ENCODE results near the gene APBB2.

Gene APBB2

DNA sequence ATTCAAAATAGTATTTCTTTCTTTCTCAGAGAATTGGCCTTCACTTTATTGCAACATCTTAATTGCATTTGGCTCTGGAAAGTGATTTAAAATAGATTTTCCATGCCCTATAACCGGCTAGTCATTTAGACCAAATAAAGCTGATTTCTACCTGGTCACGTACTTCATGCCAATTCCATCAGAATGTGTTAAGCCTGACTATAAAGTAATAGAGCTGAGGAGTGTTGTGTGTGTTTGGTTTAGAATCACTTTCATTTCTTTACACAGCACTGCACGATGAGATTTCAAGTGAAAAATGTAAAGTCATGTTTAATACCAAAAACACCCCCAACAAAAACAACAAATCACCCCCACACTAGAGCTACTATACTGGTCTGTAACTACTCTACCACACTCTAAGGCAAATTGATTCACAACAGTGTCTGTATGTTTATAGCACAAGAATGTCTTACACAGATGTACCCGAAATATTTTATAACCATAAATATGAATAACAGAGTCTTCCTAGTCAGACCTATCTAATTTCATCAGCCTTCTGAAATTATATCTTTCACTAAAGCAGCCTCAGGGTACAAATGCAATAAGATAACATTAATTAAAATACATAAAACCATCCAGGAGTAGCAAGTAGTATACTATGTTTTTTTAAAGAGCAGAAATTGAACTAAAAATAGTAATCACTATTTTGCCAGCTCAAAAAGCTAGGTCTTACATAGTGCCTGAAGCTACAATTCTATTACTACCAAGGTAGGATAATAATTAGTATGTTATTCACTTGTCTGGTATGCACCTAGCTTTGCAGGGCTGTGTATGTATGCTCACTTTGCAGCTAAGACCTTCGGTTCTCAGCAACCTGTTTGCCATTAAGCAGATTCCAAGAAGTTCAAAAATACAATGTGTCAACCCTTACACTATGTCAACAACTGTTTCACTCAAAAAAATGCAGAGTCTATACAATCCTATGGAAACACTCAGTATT is 28.4 kb downstream of the APBB2 start:
- DNase-seq: no peak

DNA sequence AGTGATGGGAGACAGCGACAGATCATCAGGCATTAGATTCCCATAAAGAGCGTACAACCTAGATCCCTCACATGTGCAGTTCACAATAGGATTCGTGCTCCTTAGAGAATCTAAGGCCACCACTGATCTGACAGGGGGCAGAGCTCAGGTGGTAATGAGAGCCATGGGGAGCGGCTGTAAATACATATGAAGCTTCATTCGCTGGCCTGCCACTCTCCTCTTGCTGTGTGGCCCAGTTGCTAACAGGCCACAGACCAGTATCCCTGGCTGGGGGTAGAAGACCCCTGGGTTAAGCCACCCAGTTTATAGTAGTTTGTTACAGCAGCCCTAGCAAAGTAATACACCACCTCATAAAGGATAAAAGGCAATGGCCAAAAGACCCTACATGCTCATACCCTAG is 30.3 kb downstream of the APBB2 start:
- no peak for DNase-seq

DNA sequence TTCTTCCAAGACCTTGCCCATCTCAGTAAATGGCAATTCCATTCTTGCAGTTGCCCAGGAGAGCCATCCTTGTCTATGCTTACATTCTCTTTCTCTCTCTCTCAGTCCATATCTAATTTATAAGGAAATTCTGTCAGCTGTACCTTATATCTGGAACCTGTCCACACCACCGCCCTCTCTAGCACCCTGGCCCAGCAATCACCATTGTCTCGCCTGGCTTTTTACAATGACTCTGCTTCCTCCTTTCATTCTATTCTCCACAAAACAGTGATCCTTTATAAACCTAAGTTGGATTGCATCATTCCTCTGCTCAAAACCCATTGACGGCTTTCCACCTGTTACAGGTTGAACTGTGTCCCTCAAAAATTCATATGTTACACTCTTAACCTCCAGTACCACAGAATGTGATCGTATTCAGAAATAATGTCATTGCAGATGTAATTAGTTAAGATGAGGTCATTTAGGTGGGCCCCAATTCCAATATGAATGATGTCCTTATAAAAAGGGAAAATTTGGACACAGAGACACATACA is 31.3 kb downstream of the APBB2 start:
- no peak for DNase-seq

DNA sequence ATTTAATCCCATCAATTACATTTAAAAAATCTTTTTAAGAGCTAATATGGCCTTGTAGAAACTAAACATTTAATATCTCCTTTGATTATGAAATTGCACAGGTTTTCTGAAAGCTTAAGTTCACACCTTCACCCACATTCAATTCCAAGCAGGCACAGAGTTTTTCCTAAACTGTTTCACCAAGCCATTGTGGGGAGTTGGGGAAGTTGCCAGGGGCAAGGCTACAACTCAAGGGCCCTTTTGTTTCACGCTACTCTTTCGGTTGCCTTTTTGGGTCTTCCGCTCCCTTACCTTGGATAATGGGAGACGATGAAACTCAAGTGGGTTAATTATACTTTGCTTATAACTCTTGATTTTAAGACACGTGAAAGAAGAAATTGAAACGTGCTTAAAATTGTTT is 33.3 kb downstream of the APBB2 start:
- no peak for DNase-seq

DNA sequence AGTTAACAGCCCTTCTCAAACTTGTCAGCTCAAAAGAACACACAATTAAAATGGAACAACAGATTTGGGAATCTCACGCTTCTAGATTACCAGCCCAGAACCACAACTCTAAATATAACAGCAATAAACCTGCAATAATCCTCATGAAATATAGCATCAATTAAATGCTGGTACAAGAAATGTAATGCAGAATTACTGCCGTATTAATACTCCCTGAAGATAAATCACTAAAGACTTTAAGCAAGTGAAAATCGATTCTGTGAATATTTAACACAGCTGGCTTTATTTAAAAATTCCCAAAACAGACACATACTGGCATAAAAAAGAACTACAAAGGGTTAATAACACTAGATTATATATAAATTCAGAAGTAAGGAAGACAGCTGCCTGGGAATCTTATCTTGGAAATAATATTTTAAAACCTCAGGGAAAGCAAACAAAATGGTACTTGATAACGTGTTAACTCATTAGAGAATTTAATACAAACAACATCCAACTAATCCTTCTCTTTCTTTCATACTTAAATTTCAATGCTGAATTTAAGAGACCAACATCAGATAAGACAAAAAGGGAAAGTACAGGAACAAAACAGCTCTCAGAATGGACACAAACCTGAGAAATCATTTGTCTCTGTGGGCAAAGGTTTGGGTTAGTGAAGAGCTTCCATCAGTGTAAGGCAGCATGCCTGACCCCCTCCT is 34.7 kb downstream of the APBB2 start:
- DNase-seq: no peak

DNA sequence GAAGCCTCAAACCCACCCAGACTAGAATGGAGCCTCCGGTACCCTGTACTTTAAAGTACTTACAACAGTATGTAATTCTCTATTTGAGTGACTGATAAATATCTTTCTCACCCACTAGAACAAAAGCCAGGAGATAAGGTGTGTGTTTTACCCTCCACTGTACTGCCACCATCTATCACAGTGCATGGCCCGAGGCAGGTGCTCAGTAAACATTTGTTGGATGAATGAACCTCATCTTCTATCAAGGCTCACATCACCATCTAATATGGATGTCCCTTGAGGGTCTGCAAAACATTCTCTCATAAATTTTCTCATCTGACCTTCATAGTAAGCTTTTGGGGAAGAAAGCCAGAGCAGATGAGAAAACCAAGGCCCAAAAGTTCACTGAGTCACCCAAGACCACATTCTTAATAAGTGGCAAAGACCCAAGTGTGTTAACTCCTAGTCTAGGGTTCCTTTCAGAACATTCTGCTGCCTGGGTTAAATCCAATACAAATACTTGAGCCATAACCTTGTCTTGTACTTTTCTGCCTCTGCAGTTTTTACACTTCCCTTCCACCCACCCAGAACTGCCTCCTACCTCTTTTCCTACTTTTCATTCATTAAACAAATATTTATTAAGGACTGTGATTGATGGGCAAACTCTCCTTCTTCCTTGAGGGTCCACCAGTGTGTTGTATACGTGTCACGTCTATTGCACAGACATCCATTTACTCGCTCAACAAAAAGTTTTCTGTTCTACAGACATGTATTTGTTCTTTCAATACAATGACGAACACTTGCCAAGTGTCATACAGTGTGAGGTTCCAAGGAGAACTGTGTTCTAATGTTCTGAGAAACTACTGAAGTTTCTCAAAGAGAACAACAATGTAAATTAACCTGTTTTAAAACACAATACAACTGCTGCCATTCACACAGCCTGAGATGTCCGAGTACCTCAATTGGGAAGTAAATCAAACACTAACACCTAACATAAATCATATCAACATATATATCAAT is 35.7 kb downstream of the APBB2 start:
- DNase-seq: no peak

DNA sequence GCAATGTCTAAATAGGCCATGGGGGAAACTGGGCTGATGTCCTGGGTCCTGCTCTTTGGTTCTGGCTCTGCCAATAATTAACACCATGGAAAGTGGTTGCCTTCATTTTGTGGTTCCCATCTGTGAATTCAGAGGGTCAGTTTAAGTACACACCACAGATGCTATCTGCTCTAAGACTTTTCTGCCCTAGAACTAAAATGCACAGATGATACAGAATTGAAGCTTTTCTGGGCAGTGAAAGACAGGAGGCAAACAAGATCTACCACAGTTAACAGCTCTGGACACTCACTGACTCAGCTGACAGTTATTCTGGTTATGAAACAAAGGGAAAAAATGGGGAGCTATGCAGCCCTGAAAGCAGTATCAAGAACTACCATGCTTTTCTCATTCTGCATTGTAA is 37.3 kb downstream of the APBB2 start:
- DNase-seq: no peak

DNA sequence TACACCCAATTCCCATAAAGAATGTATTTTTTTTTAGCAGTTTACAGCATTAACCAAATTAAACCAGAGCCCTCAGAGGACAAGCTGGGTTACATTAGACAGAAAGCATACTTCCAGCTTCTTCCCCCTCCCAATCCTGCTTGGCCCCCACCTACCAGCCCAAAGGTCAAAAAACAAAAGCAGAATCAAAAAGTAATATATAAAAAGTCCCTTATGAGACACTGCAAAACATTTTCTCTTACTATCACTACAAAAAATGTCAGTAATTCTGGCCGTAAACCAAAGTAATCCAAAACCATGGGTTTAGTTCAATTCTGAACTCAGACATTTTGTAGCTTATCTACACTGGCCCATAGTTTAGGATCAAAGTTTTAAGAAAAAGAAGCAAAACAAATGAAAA is 38.0 kb downstream of the APBB2 start:
- no peak for DNase-seq

DNA sequence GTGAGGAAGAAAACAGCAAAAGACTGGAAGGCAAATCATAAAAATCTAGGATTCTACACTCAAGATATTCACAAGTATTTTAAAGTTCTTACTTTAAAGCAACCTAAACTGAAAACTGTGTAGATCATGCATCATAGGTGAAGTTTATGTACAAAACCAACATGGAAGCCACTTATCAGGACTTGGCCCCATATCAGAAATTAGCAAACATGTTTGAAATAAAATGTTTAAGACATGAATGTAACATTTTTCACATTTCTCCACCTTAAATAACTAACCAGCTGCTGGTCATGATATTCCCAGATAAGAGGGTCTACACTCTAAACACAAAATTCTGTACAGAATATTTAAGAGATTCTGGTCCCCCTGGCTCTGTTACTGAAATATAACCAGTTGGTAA is 38.5 kb downstream of the APBB2 start:
- DNase-seq: no peak

DNA sequence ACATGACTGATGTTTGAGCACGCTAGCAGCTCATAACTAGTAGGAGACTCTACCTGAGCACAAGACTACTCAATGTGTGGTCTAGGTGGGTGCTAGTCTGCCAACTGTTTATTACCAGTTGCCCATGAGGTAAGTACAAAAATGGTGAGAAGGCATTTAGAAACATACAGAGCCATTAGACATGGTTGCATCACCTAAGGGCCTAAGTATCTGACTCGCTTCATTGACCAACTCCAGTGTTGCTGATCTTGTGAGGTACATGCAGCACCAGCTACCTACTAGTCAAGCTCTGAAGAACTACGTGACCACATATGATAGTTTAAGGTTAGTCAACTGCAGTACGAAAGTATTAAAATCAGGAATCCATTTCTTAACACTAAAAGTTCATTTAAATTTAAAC is 39.9 kb downstream of the APBB2 start:
- DNase-seq: no peak

DNA sequence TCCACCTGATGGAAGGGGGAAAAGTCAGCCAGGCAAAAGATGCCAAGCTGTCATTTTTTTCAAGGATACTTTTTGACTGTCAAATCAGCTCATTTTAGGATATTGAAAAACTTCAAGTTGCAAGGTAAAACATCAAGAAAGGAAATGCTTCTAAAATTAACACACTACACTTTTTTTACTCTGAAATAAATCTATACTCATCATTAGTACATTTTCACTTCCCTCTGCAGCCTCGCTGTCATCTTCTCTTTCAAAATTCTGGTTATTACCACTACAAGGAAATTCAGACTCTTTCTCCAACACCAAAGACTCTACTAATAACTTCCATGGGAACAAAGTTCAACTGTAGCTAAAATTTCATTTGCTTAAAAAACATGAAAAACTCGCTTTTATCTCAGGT is 41.6 kb downstream of the APBB2 start:
- no peak for DNase-seq

DNA sequence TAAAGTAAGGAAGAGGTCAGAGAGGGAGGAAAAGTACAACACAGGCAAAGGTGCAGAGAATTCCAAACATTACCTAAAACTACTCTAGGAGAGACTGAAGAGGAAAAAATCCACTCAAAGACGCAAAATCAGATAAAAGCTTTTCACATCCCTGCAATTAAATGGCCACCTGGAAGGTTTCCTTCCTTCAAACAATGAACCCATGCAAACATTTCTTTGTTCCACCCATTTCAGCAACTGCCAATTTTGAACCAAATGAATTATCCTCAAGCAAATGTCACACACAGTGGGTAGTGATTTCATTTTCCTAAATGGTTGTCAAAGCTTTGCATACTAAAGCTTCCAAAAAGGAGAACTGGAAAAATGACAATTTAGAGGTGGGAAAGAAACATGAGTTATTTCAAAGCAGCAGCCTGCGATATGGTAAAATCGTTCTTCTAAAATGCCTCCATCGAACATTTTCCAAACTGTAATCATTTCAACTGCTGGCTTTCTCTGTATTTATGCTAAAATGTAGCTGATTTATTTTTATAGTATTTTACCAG is 45.0 kb downstream of the APBB2 start:
- DNase-seq: no peak

DNA sequence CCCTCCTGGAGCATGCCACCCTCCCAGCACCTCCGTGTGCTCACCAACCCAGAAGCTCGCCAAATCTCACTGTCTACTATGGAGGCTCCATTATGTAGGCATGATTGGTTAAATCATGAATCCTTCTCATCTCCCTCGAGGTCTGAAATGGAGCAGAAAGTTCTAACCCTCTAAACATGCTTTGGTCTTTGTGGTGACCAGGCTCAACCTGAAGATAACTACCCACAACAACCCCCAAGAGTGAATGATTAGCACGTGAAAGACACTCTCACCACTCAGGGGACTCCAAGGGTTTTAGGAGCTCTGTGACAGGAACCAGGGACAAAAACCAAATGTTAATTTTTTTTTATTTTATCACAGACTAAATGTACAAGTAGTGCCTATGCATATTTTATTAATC is 47.2 kb downstream of the APBB2 start:
- DNase-seq: no peak

DNA sequence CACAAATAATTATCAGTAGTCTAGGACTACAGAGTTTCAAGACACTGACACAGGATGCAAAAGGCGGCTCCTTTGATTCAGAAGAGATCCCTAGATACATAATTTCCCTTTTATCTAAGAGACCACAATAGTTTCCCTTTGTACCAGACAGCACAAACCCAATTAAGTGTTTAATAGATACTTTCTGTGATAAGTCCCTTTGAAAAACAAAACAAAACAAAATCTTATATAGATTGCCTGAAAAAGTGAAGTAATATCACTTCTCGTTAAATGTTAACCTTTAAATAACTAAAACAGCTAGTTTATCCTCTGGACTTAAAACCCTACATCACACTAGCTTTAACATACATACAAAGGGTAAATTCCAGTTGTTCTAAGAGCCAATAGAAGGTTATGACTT is 49.9 kb downstream of the APBB2 start:
- DNase-seq: no peak

DNA sequence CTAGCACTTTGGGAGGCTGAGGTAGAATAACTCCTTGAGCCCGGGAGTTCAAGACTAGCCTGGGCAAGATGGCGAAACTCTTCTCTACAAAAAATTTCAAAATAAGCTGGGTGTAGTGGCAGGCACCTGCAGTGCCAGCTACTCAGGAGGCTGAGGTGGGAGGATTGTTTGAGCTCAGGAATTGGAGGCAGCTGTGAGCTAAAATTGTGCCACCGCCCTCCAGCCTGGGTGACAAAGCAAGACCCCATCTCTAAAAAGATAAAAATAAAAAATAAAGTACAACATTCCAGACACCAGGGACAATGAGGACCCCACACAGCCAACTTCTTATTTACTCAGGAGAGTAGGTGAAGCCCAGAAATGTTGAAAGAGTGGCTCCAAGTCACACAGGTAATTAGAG is 53.0 kb downstream of the APBB2 start:
- DNase-seq: no peak

DNA sequence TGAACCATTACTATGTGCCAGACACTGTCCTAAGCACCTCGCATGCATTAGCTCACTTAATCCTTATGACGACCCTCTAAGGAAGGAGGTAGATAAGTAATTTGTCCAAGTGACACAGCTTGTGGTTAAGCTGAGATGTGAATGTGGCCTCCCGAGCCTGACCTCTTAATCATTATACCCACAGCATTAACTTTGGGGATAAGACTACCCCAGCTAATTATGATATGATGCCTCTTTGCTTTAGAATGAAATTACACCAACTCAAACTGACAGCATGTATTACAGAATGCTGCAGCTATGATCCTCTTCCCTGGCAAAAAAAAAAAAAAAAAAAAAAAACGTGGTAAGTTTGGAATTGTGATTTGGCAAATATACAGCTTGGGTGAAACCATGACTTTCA is 53.5 kb downstream of the APBB2 start:
- DNase-seq: no peak

DNA sequence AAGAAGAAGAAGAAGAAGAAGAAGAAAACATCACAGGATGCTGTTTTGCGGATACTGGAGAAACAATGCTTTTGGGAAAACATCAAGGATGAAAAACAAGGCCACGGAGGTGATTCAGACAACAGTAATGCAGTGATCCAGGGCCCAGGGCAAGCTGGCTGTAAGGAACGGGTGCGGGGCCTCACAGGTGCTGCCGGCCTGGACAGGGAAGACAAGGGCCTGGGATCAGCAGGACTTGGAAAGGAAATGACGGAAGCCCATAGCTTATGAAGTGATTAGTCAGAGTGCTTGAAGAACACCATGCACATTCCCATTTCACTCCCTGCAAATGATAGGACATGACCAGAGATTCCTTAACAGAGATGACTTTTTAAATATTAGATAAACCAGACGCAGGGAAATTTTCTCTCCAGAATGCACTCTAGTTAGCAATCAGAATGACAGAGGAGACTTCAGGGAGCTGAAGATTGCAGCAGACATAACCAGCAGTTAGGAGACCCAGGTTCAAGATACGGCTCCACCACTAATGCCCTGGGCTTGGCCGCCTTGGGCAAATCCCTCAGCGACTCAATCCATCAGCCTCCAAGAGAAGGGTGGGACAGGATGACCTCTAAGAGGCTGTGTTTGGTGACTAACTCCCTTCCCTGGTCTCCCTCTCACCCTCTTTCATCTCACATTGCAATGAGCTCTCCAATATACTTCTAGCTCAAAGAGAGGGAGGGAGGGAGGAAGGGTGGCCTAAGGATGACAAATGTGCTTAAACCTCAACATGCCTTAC is 54.1 kb downstream of the APBB2 start:
- DNase-seq: no peak

DNA sequence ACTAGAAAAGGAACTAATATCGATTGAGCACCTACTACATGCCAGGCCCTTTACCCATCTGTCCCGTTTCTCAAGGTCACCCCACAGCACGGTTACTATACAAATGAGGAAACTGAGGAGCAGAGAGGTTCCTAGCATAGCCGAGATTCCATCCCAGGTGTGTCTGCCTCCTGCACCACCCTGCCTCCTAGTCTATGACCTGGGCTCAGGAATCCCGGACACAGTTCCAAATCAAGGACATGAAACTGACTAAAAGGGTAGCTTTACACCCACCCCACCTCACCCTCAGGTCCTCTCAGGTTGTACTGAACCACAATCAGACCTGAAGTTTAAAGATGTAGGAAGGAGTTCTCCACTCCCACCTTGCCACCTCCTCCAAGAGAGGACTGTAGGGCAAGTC is 55.6 kb downstream of the APBB2 start:
- DNase-seq: no peak

DNA sequence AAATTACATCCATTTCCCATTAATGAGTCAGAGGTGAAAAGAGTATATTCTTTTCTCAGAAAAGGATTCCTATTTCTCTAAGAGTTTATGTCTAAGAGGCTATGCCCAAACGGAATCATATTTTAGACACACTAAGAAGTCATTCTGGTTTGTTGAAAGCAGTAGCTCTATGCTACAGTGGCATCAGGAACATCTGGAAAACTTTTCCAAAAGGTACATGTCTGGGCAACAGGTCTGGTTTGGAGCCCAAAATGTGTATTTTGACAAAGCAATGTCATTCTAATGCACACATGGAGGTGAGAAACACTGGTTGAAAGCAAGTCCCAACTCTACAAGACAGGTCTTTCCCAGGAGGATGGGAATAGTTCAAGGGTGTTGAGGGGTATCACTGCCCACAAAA is 56.1 kb downstream of the APBB2 start:
- no peak for DNase-seq

DNA sequence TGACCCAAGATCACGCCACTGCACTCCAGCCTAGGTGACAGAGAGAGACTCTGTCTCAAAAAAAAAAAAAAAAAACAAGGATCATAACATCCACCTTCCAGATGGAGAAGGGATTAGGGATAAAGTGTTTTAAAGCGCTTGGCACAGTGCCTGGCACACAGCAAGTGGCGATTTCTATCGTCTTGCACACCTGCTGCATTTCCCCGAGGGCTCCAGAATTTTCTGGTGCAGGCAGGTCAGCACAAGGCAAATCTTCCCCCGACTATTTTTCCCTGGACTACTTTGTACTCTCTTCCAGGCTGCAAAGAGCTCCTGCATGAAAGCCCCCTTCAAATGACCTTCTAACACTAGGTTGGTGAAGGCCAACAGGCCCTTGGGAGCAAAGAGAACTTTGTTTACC is 57.3 kb downstream of the APBB2 start:
- no peak for DNase-seq

DNA sequence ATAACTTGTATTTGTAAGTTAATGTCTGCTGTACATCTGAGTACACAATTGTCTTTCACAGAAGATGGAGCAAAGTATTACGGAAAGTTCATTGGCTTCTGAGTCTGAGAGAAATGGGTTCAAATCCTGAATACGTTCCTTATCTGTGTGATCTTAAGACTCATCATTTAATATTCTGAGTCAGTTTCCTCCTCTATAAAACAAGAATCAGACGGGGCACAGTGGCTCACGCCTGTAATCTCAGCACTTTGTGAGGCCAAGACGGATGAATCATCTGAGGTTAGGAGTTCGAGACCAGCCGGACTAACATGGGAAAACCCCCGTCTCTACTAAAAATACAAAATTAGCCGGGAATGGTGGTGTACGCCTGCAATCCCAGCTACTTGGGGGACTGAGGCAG is 57.8 kb downstream of the APBB2 start:
- no peak for DNase-seq
